ENCODE measurements around the gene IFNL1.
"Not testable (repeated sequence)": the region's sequence is repeated elsewhere in the genome, so short reads cannot be mapped to it uniquely, and the experiment has no call there.

Gene IFNL1

DNA sequence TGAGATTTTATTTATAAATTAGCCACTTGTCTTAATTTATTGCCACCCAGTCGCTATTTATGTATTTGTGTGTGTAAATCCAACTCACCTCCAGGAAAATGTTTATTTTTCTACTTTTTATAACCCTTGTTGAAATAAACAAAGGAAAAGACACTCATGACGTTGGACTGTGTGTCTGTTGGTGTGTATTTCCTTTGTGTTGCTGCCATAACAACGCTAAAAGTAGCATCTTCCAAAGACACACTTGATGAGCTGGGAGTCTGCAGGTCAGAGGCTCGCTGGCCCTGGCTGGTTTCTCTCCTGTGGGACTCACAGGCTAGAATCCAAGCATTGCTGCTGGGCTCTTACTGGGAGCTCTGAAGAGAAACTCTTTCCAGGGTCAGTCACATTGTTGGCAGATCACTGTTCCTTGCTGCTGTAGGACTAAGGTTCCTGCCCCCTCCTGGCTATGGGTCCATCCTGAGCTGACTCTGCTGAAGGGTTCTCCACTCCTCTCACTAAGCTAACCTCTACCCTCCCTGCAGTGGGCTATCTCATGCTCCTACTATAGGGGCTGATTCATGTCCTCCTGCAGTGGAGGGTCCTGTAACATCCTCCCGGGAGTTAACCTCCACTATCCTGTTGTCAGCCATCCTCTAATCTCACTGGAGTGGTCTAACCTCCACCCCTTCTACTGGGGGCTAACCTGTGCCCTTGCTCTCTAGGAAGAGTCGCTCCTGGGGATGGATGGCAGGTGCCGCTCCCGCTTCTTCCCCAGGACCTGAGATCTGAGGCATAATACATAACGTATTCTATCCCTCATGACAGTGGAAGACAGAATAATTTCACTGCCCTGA, 26.0 kb upstream of the IFNL1 start:
- no peak for DNase-seq (ENCODE audit: low read depth in 2 of 2)

DNA sequence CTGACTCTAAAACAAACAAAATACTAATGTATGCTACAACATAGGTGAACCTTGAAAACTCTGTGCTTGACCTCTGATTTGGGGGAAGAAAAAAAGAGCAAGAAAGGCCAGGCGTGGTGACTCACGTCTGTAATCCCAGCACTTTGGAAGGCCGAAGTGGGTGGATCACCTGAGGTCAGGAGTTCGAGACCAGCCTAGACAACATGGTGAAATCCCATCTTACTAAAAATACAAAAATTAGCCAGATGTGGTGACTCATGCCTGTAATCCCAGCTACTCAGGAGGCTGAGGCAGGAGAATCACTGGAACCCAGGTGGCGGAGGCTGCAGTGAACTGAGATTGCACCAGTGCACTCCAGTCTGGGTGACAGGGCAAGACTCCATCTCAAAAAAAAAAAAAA, 22.3 kb upstream of the IFNL1 start:
- not testable (repeated sequence) for DNase-seq (ENCODE audit: low read depth in 2 of 2)

DNA sequence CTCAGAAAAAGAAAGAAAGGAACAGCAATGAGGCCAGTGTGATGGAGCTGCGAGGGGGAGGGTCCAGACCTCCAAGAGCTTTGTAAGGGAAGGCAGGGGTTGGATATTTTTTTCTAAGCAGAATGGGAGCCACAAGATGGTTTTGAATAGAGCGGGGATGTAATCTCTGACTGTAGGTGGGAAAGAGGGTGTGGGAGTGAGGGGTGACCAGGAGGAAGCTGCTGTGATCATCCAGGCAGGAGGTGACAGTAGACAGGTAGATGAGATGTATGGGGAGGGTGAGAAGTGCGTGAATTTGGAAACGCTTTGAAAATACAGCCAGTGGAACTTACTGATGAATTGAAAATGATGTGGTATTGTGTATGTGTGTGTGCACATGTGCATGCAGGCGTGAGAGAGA, 20.6 kb upstream of the IFNL1 start:
- no peak for DNase-seq (ENCODE audit: low read depth in 2 of 2)

DNA sequence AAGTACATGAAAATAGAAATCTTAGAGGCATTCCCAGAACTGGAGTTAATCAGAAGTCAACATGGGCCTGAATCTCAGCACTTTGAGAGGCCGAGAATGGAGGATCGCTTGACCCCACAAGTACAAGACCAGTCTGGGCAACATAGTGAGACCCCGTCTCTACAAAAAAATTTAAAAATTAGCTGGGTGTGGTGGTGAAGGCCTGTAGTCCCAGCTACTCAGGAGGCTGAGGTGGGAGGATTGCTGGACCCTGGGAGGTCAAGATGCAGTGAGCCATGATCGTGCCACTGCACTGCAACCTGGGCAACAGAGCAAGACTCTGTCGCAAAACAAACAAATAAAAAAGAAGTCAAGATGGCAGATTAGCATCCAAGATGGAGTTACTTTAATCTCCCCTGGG, 19.5 kb upstream of the IFNL1 start:
- no peak for DNase-seq (ENCODE audit: low read depth in 2 of 2)

DNA sequence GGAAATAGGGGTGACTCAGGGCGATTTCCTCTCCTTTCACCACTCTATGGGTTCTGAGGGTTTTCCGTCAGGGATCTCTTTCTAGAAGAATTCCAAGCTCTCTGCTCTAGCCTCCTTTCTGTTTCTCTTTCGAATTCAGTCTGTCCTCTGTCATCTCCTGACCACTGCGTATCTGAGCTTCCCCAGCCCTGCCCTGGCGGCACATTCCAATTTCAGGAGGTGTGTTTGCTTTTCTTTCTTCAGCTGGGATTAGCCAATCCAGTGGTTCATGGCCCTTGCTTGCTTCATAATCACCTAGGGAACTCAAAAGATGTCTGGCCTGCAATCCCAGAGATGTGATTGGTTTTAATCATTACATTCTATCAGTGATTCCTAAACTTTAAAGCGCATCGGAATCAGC, 18.6 kb upstream of the IFNL1 start:
- DNase-seq (ENCODE audit: low read depth in 2 of 2): no peak

DNA sequence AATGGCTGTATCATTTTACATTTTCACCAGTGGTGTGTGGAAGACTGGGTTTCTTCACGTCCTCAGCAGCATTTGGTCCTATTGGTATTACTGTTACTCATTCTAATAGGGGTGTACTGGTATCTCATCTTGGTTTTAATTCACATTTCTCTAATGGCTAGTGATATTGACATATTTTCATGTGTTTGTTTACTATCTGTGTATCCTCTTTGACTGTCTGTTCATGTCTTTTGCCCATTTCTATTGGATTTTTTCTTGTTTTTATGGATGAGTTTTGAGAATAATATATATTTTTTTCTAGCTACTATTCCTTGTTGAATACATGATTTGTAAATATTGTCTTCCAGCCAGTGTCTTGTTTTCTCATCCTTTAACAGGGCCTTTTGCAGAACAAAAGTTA, 14.2 kb upstream of the IFNL1 start:
- DNase-seq (ENCODE audit: low read depth in 2 of 2): no peak

DNA sequence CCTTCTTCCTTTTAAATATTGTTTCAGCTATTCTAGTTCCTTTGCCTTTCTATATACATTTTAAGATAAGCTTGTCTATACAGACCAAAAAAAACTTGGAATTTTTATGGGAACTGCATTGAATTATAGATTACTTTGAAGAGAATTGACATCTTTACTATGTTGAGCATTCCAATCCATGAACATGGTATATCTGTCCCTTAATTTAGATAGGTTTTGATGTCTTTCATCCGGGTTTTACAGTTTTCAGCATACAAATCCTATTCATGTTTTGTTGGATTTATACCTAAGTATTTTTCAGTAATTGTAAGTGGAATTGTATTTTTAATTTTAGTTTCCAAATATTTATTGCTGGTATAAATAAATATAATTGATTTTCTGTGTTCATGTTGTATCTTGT, 12.2 kb upstream of the IFNL1 start:
- DNase-seq (ENCODE audit: low read depth in 2 of 2): no peak

DNA sequence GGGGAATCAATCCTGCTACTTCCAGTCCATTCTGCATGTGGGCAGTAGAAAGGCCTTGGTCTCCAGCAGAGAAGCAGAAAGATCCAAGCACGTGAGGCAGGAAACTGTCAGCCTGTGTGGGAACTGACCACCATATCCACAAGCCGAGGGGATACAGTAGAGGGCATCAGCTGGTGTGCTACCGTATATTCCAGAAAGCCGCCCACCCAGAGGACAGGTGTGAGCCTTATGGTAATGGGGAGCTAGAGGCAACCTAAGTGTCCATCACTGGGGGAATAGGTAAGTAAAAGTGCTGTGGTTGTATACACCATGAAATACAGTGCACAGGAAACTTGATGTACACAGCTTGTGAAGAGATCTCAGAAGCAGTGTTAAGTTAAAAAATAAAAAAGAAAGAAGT, 2.8 kb upstream of the IFNL1 start:
- no peak for DNase-seq (ENCODE audit: low read depth in 2 of 2)

DNA sequence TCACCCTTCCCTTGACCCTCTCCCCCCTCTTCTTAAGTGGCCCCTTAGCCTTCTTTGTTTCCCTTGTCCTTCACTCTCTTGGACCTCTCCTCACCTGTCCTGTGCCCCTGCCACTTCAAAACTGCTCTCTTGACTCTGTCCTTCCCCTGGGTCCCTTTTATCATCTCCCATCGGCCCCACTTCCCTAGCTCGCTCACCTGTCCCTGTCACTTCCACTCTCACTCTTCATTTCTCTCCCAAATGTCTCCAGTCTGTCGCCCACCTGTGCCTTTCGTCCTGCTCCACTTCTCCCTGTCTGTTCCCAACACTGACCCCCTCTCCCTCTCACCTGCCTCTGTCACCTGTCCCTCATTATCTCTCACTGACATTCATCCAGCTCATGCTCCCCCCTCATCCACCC, 699 bp downstream of the IFNL1 start:
- DNase-seq (ENCODE audit: low read depth in 2 of 2): no peak

DNA sequence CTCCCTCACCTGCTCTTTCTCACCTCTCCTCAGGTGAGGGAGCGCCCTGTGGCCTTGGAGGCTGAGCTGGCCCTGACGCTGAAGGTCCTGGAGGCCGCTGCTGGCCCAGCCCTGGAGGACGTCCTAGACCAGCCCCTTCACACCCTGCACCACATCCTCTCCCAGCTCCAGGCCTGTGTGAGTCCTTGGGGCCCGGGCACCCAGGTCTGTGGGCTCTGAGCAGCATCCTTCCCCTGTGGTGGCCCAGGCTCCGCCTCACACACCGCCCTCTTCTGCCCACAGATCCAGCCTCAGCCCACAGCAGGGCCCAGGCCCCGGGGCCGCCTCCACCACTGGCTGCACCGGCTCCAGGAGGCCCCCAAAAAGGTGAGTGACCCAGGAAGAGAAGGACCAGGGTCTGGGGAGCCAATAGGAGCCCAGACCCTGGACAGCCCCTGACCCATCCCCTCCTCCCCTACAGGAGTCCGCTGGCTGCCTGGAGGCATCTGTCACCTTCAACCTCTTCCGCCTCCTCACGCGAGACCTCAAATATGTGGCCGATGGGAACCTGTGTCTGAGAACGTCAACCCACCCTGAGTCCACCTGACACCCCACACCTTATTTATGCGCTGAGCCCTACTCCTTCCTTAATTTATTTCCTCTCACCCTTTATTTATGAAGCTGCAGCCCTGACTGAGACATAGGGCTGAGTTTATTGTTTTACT, 1.9 kb downstream of the IFNL1 start:
- DNase-seq (ENCODE audit: low read depth in 2 of 2): peak; percentile 48 to 61

DNA sequence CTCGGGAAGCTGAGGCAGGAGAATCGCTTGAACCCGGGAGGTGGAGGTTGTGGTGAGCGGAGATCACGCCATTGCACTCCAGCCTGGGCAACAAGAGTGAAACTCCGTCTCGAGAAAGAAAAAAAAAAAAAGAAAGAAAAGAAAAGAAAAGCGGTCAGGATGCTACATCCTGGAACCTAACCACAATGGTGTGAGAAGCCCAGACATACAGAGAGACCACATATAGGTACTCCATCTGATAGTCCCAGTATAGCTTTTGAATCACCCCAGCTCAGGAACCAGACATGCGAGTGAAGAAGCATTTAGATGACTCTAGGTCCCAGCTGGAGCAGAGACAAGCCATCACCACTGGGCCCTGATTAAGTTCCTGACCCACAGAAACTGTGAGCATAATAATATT, 3.2 kb downstream of the IFNL1 start:
- DNase-seq (ENCODE audit: low read depth in 2 of 2): no peak

DNA sequence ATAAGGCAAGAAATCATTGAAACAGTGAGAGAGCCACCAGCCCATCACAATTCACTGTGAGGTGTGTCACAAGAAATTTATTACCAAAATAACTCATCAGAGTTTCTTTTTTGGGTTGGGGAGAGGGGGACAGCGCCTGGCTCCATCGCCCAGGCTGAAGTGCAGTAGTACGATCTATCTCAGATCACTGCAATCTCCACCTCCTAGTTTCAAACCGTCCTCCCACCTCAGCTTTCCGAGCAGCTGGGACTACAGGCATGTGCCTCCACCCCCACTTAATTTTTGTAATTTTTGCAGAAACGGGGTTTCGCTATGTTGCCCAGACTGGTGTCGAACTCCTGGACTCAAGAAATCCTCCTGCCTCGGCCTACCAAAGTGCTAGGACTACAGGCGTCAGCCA, 3.6 kb downstream of the IFNL1 start:
- DNase-seq (ENCODE audit: low read depth in 2 of 2): no peak

DNA sequence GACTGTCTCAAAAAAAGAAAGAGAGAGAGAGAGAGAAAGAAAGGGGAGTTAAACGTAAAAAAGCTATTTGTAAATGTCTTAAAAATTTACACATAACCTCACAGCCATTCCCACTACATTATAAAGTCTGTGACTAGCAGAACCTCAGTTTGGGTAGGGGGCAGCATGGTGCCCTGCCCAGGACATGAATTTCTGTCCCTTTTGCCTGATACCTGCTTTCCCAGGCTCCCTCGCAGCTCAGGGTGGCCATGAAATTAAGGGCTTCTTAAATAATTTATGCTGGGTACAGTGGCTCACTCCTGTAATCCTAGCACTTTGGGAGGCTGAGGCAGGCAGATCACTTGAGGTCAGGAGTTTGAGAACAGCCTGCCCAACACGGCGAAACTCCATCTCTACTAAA, 4.8 kb downstream of the IFNL1 start:
- DNase-seq (ENCODE audit: low read depth in 2 of 2): no peak

DNA sequence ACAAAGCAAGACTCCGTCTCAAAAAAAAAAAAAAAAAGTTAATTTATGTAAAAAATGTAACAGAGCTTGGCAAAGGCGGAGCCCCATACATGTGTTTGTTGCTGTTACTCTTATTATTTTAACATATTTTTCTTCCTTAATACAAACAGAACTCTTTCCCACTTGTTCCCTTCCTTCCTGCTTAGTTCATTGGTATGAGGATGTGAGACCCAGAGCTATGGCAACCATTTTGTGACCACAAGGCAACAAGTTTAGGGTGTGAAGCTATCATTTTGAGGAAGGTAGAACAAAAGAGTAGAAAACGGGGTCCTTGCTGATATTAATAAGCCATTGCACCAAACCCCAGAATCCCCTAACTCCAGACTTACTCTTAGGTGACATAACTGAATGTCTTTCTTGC, 5.4 kb downstream of the IFNL1 start:
- DNase-seq (ENCODE audit: low read depth in 2 of 2): no peak

DNA sequence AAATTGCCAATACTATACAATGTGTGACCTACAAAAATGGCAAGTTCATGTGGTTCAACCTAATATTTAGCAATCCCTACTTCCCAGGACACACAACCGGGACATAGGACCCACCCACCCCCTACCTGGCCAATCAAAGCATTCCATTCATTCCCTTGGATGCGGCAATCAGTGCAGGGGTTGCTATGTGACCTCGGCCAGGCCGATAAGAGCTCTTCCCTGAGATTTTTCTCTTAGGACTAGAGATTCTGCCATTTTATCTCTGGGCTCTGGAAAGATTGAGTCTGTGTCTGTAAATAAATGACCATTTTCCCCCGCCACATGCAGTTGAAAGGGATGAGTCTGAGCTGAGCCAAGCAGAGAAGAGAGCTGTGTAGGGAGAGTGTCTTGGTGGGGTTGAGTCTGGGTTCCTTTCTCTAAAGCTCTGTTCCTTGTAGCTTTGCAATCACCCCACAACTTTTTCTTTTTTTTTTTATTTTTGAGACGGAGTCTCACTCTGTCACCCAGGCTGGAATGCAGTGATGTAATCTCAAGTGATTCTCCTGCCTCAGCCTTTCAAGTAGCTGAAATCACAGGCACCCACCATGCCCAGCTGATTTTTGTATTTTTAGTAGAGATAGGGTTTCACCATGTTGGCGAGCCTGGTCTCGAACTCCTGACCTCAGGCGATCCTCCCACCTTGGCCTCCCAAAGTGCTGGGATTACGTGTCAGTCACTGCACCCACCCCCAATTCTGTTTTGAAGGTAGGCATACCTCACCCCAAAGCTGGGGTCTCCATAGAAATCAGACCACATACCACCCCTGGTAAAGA, 7.4 kb downstream of the IFNL1 start:
- DNase-seq (ENCODE audit: low read depth in 2 of 2): no peak

DNA sequence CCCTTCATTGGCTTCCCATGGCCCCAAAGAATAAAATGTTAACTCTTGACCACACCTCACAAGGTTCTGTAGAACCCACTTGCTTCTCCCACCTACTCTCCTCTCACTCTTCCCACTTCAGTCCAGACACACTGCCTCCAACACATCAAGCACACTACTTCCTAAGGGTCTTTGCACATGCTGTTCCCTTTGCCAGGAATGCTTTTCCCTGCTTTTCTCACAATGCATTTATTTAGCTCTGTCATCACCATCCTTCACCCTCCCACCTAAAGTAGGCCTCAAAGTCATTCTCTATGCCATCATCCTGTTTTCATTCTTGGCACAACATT, 7.9 kb downstream of the IFNL1 start:
- DNase-seq (ENCODE audit: low read depth in 2 of 2): no peak

DNA sequence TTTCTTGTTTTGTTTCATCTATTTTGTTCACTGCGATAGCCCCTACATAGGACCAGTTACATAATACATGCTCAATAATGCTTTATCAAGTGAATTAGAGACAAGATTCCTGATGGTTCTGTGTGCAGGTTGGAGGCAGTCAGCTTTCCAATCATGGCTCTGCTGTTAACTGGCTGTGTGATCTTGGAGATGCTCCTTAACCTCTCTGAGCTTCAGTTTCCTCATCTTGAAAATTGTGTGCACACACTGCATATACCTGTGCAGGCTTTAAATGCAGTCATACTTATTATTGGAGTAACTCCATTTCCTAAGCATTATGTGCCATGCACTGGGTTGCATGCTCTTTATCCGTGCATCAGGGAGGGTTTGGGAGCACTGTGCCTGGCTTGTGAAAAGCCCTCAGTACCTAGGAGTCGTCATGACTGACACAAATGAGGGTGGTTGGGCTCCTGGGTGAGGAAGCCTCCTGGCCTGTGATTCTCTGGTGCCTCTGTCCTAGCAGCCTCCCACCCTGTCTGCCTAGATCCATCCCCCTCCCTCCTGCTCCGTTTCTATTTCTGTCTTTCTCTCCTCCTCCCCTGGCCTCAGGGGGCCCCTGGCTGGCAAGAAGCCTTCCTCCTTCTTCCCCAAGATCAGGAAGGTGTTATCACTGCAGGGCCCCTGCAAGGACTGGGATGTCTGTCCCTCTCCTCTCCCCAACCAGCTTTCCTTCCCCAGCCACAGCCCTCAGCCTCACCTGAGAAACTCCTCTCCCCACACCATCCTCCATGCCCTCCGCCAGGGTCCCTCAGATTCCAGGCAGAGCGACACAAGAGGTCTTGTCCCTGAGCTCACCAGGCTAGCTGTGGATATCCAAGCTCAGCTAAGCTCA, 8.7 kb downstream of the IFNL1 start:
- DNase-seq (ENCODE audit: low read depth in 2 of 2): no peak

DNA sequence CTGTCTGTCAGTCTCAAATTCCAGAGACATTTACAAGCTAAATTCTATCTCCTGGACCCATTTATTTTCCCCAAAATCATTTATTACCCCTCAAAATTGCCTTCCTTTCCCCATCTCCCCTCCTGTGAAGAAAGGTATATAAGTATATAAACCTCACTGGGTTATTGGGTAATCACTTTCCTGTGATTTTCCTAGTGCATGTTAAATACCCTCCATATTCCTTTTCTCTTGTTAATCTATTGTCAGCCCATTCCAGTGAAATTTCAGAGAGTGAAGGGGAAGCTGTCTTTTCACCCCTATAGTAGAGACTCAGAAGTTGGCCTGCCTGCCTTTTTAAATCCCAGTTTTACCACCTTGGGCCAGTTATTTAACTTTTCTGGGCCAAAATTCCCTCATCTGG, 9.9 kb downstream of the IFNL1 start:
- no peak for DNase-seq (ENCODE audit: low read depth in 2 of 2)

DNA sequence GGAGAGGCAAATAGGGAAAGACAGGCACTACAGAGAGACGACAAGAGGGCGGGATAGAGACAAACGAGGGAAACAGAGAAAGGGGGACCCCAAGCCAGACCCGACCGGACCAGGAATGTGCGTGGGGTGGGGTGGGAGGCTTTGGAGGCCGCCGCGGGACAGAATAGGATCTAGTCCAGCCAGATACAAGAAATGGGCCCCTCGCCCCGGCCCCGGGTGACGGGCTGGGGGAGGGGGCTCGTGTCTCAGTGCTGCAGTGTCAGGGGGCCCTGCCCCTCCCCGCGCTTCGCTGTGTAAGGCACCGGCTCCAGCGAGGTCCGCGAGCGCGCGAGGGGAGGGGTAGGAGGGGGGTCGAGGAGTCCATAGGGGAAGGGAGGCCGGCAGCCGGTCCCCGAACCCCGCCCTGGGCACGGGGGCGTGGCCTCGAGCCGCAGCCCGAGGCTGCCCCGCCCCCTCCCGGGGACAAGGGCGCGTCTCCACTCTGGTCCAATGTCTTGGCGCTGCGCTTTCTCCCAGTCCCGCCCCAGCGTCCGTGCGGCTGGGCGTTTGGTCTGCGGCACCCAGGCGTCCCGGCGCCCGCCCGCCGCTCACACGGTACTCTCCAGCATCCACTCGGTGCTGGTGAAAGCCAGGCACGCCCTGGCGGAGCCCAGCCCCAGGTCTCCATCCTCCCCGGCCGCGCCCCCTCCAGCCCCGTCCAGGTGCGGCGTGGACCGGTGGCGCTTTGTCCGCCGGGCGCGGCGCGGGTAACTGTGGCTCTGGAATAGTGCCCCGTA, 11.0 kb downstream of the IFNL1 start:
- no peak for DNase-seq (ENCODE audit: low read depth in 2 of 2)

DNA sequence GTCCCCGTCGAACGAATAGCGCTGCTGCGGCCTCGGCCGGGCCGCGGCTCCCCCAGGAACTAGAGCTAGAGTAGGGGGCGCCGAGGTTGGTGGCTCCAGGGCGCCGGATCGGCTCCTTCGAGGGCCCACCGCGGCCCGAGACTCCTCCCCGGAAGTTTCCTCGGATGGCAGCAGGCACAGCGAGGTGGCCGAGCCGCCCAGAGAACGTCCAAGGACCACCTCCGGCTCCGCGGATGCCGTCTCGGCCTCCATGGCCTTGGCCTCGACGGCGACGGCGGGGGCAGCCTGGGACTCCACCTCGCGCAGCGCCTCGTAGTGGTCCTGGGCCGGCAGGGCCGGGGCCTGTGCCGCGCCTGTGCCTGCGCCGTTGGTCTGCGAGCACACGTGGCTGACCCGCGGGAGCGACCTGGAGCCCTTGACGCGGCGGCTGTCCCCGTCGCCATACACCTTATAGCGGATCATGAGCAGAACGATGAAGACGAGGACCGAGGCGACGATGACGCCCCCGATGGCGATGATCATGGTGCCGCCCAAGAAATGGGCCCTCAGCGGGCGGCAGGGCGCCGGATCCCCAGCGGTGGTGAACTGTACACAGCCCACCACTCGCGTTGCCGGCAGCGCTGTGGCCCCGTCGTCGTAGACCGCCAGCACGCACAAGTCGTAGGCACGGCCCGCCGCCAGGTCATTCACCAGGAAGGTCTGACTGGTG, 11.8 kb downstream of the IFNL1 start:
- no peak for DNase-seq (ENCODE audit: low read depth in 2 of 2)
